Adrenal gland (tissue), 12 donors: Measurements from ENCODE around the gene SLC7A1. TPM values are rescaled to one million over a fixed set of nuclear protein-coding genes. Genes with fewer than 3 reads are reported as not detected.

ENCODE experiments used
- DNase-seq, 7 donors: peaks; one replicate each; pipeline ENCODE4 v3.0.0-alpha.2; 2019 to 2020
- H3K27ac ChIP-seq, 5 donors: fragments of 200-600 bp; sonication (generic) in 4 of 5; 1 replicate in 3 of 5; 2 replicates in 2 of 5; pipeline versions ENCODE4 v1.5.1 to v1.8.0; 2016 to 2020; ENCODE audit warnings: mild to moderate bottlenecking in 1 of 5
- H3K27me3 ChIP-seq: fragments of 200-600 bp; 2 replicates; pipeline ENCODE4 v1.8.0; 2021
- H3K36me3 ChIP-seq, 2 donors: fragments of 200-600 bp; replicated peaks in 1 of 2; 1 replicate in 1 of 2; 2 replicates in 1 of 2; pipeline versions ENCODE4 v1.5.1 to v1.8.0; 2018 to 2022
- H3K4me1 ChIP-seq, 2 donors: fragments of 200-600 bp; replicated peaks in 1 of 2; 1 replicate in 1 of 2; 2 replicates in 1 of 2; pipeline versions ENCODE4 v1.5.1 to v1.8.0; 2018 to 2021
- H3K4me3 ChIP-seq, 4 donors: fragments of 200-600 bp; sonication (generic) in 3 of 4; one replicate each; pipeline ENCODE4 v1.5.1; 2016 to 2018
- H3K9me3 ChIP-seq, 3 donors: fragments of 200-600 bp; sonication (generic) in 1 of 3; replicated peaks in 1 of 3; 1 replicate in 2 of 3; 2 replicates in 1 of 3; pipeline versions ENCODE4 v1.5.1 to v1.8.0; 2016 to 2021
- POLR2A ChIP-seq, 2 donors: fragments of 450-650 bp; IDR thresholded peaks; one replicate each; pipeline ENCODE4 v1.6.1; 2017; ENCODE audit warnings: antibody characterized with exemption in 2 of 2, mild to moderate bottlenecking in 2 of 2, moderate library complexity in 1 of 2
- WGBS, 4 donors: extraction: QIAGEN DNeasy Blood & Tissue Kit in 2 of 4; methylation state at CpG; one replicate each; pipeline versions ENCODE4 v1.1.5 to v1.1.7; 2013 to 2017; 5-methylcytosine and 5-hydroxymethylcytosine counted together
- intact Hi-C, 2 donors: fragments of 100-400 bp; cut with DNase I; formaldehyde crosslinking; loops; one replicate each; pipeline versions ENCODE4 v1.14.1 to v1.15.0; 2022 to 2023
- polyA plus RNA-seq, 3 donors: library from polyadenylated mRNA; stranded (reverse); fragments of 200-250 nt in 2 of 3; fragments of 350-450 nt in 1 of 3; fragmentation: Illumina TruSeq in 1 of 3; extraction: RNeasy Lipid Tissue Mini Kit (QIAGEN cat#74804) in 1 of 3; gene quantifications; one replicate each; pipeline ENCODE4 v1.2.3, GENCODE V29; 2013 to 2014
- total RNA-seq, 9 donors: library from RNA; depleted of rRNA in 4 of 9; stranded (reverse); fragments of >200 nt in 4 of 9; fragments of 120-200 nt in 1 of 9; fragmentation: NEBNext Ultra II Directional in 1 of 9; extraction: Animal tissue kit (Norgen Biotek cat#: 25700) in 1 of 9; gene quantifications; one replicate each; pipeline versions ENCODE4 v1.1.0 to v1.2.4, GENCODE V29; 2013 to 2023
- TF ChIP-seq, protein P1 (sequence below), 6 experiments: fragments of 450-650 bp in 4 of 6; fragments of 200-600 bp in 2 of 6; sonication (generic) in 1 of 6; IDR thresholded peaks; 1 replicate in 5 of 6; 2 replicates in 1 of 6; pipeline versions ENCODE4 v1.5.1 to v1.8.0; 2016 to 2021; ENCODE audit warnings: antibody characterized with exemption in 6 of 6, mild to moderate bottlenecking in 2 of 6, moderate library complexity in 1 of 6
- donor health status: healthy with polysubstance abuse.
- donor health status: Bipolar disorder and iron deficiency.
- donor health status: DM: yes; HTN: yes; CAD: no.
- donor health status: DM: no; HTN: no; CAD: no.
- donor health status: DM: no; HTN: no; CAD: no.
- donor health status: DM: yes; HTN: yes; CAD: no.

The SLC7A1 gene
- total and polyA plus RNA-seq, 12 donors: 2.2 to 87.6 (median 6.2) TPM

DNA sequence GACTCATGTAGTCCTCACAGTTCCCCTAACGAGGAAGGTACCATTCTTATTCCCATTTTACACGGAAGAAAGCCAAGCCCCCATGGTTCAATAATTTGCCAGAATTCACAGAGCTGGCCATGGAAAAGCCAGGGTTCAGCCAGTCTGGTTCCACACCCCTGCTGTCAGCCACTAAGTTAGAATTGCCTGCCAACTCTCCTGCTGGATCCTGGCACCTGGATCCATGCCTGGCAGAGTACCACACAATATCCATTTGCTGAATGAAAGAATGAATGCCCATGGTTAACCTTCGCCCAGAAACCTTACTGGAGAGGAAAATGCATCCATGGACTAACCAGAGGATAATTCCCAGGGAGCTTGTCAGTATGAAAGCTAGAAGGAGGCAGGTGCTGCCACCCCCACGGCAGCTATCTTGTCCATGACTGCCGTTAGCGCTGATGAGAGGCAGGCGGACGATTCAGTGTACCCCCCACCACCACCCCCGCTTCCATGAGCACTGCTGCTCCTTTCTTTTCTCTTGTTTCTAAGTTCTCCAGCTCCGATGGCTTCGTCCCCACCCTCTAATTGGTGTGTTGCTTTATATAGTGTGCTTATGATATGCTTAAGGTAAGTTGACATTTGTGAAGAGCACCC, 114.5 kb downstream of the SLC7A1 start:
- H3K36me3 ChIP-seq: no peaks in the 10 kb centered on the region
- 83 to 93% (median 89%) methylated on average over 11 of the region's 11 CpGs for WGBS, 4 donors
- H3K27ac ChIP-seq: no peak overlapping the region
- no peaks in the 10 kb centered on the region for H3K4me1 ChIP-seq
- intact Hi-C loops: no loop called here
- no peaks in the 10 kb centered on the region for H3K27me3 ChIP-seq
- no peak for TF ChIP-seq POLR2A (IDR thresholded peaks at IDR 0.05)
- TF ChIP-seq, protein P1, sequence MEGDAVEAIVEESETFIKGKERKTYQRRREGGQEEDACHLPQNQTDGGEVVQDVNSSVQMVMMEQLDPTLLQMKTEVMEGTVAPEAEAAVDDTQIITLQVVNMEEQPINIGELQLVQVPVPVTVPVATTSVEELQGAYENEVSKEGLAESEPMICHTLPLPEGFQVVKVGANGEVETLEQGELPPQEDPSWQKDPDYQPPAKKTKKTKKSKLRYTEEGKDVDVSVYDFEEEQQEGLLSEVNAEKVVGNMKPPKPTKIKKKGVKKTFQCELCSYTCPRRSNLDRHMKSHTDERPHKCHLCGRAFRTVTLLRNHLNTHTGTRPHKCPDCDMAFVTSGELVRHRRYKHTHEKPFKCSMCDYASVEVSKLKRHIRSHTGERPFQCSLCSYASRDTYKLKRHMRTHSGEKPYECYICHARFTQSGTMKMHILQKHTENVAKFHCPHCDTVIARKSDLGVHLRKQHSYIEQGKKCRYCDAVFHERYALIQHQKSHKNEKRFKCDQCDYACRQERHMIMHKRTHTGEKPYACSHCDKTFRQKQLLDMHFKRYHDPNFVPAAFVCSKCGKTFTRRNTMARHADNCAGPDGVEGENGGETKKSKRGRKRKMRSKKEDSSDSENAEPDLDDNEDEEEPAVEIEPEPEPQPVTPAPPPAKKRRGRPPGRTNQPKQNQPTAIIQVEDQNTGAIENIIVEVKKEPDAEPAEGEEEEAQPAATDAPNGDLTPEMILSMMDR (IDR thresholded peaks at IDR 0.05): no peak
- H3K9me3 ChIP-seq: no peaks in the 10 kb centered on the region
- H3K4me3 ChIP-seq: no peak overlapping the region
- DNase-seq: no peak

DNA sequence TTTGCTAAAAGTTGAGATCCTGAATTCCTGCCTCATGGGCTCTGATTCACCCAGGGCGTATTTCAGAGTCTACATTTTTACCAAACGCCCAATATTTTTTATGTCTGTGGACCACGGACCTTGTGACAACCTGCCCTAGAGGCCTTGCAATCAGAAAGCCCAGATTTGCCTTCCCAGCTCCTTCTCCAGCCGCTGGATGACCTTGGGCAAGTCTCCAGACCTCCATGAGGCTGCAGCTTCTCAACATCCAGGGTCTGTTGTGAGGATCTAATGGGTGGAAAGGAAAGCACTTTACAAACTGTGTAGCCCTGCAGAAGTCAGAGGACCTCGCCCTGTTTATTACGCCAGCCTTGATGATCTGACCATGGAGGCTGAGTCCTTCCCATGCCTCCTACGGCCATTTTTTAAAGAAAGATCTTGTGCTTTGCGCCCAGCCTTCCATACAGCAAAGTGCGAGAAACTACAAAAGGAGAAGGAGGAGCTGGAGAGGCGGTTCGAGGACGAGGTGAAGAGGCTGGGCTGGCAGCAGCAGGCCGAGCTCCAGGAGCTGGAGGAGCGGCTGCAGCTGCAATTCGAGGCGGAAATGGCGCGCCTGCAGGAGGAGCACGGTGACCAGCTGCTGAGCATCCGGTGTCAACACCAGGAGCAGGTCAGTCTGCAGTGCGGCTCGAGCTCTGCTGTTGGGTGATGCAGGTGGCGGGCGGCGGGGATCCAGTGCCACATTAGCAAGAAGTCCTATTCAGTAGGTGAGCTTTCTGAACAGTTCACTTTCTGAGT, 115.6 kb downstream of the SLC7A1 start:
- 78 to 83% (median 82%) methylated on average over 25 of the region's 25 CpGs for WGBS, 4 donors
- intact Hi-C loops: no loop called here
- Histone ChIP-seq H3K4me1 (no peaks in the 10 kb centered on the region), H3K27ac (no peak overlapping the region), H3K9me3 (no peaks in the 10 kb centered on the region), H3K27me3 (no peaks in the 10 kb centered on the region), H3K4me3 (no peak overlapping the region), H3K36me3 (no peaks in the 10 kb centered on the region)
- no peak for DNase-seq
- TF ChIP-seq, protein P1 (IDR thresholded peaks at IDR 0.05): no peak
- no peak for TF ChIP-seq POLR2A (IDR thresholded peaks at IDR 0.05)

DNA sequence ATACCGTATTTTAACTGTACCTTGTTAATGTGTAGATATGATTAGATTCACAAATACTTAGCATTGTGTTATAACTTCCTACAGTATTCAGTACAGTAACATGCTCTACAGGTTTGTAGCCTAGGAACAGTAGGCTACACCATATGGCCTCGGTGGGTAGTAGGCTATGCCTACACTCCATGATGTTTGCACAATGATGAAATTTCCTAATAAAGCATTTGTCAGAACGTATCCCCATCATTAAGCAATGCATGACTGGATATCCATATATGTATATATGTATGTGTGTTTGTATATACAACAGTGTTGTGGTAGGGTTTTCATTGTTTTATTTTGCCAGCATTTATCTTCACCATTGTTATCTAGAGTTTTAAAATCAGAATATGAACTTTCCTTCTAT, 119.4 kb downstream of the SLC7A1 start:
- Histone ChIP-seq H3K27me3 (no peaks in the 10 kb centered on the region), H3K36me3 (no peaks in the 10 kb centered on the region), H3K4me1 (no peaks in the 10 kb centered on the region), H3K4me3 (no peak overlapping the region), H3K27ac (no peak overlapping the region), H3K9me3 (no peaks in the 10 kb centered on the region)
- 76 to 83% (median 81%) methylated on average over 3 of the region's 3 CpGs for WGBS, 4 donors
- intact Hi-C loops: no loop called here
- DNase-seq: no peak
- TF ChIP-seq, protein P1 (IDR thresholded peaks at IDR 0.05): no peak
- no peak for TF ChIP-seq POLR2A (IDR thresholded peaks at IDR 0.05)

DNA sequence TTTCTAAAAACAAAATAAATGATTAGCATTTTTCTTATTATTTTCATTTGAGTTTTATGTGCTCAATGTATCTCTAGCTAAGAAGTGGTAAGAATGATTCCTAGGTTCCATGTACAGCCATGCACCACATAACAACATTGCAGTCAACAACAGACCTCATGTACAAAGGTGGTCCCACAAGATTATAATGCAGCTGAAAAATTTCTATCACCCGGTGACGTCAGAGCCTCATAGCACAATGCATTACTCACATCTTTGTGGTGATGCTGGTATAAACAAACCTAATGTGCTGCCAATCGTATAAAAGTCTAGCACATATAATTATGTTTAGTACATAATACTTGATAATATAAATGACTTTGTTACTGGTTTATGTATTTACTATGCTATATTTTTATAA, 120.5 kb downstream of the SLC7A1 start:
- no peaks in the 10 kb centered on the region for H3K27me3 ChIP-seq
- DNase-seq: no peak
- H3K4me1 ChIP-seq: no peaks in the 10 kb centered on the region
- H3K36me3 ChIP-seq: no peaks in the 10 kb centered on the region
- H3K4me3 ChIP-seq: no peak overlapping the region
- 82 to 87% (median 85%) methylated on average over 3 of the region's 3 CpGs for WGBS, 4 donors
- intact Hi-C loops: no loop called here
- H3K27ac ChIP-seq: no peak overlapping the region
- no peaks in the 10 kb centered on the region for H3K9me3 ChIP-seq
- TF ChIP-seq, protein P1 (IDR thresholded peaks at IDR 0.05): no peak
- no peak for TF ChIP-seq POLR2A (IDR thresholded peaks at IDR 0.05)
